ENCODE data around the gene NRTN. TPM values are rescaled to one million over a fixed set of nuclear protein-coding genes. Genes with fewer than 3 reads are reported as not detected.
"Not testable (repeated sequence)": the region's sequence is repeated elsewhere in the genome, so short reads cannot be mapped to it uniquely, and the experiment has no call there.

The NRTN gene
- 0.10 TPM for total RNA-seq

GRCh38 chr19:5804516-5805461, at the start of gene NRTN:
Gene NRTN (plus strand): TSS chr19:5805067. CDS start chr19:5824166, 19,099 bp downstream.
- Histone ChIP-seq H3K27me3 (ENCODE audit: insufficient read depth, low read length) (peaks cover 17% of the 10 kb centered on the region), H3K9me3 (ENCODE audit: low read depth, low read length) (no peaks in the 10 kb centered on the region), H3K4me1 (ENCODE audit: insufficient read depth, low read length) (peaks cover 16% of the 10 kb centered on the region), H3K4me3 (ENCODE audit: low read length) (no peak within 1 kb of the TSS)

- Histone ChIP-seq H3K4me3 (ENCODE audit: low read length) (no peak overlapping the region), H3K9me3 (ENCODE audit: low read depth, low read length) (no peaks in the 10 kb centered on the region), H3K27me3 (ENCODE audit: insufficient read depth, low read length) (no peaks in the 10 kb centered on the region), H3K4me1 (ENCODE audit: insufficient read depth, low read length) (no peaks in the 10 kb centered on the region)
These were observed 42.2 kb upstream of the NRTN start for GRCh38 chr19:5762608-5763217.

DNA sequence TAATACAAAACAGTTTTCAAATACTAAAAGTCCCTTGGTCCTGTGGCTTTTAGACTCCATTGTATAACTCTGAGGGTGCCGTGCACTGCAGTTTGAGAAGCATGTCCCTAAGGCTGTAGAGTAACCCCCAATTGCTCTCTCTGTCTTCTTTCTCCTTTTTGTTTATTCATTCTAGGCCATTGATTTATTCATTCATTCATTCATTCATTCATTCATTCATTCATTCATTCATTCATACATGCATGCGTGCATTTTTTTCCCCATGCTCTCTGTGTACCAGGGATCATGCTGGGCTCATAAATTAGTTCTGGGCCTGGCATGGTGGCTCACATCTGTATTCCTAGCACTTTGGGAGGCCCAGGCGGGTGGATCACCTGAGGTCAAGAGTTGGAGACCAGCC, 39.6 kb upstream of the NRTN start:
- no peaks in the 10 kb centered on the region for H3K9me3 ChIP-seq (ENCODE audit: low read depth, low read length)
- H3K4me3 ChIP-seq (ENCODE audit: low read length) = no peak overlapping the region
- H3K4me1 ChIP-seq (ENCODE audit: insufficient read depth, low read length) = no peaks in the 10 kb centered on the region
- no peaks in the 10 kb centered on the region for H3K27me3 ChIP-seq (ENCODE audit: insufficient read depth, low read length)

DNA sequence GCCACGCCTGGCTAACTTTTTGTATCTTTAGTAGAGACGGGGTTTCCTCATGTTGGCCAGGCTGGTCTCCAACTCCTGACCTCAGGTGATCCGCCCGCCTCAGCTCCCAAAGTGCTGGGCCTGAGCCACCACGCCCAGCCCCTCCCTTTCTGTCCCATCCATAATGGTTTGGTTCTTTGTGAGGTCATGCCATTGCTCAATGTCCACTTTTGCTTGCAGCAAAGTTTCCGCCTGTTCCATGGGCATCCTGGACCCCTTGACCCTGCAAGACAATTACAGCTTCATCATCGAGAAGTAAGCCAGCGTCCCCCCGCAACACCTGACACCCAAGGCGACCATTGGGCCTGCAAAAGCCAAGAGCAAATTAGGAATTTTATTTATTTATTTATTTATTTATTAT, 36.9 kb upstream of the NRTN start:
- no peaks in the 10 kb centered on the region for H3K9me3 ChIP-seq (ENCODE audit: low read depth, low read length)
- no peak overlapping the region for H3K4me3 ChIP-seq (ENCODE audit: low read length)
- H3K4me1 ChIP-seq (ENCODE audit: insufficient read depth, low read length) = no peaks in the 10 kb centered on the region
- H3K27me3 ChIP-seq (ENCODE audit: insufficient read depth, low read length) = no peaks in the 10 kb centered on the region

GRCh38 chr19:5772416-5772815, 32.5 kb upstream of the NRTN start:
- Histone ChIP-seq H3K9me3 (ENCODE audit: low read depth, low read length) (no peaks in the 10 kb centered on the region), H3K27me3 (ENCODE audit: insufficient read depth, low read length) (no peaks in the 10 kb centered on the region), H3K4me1 (ENCODE audit: insufficient read depth, low read length) (no peaks in the 10 kb centered on the region), H3K4me3 (ENCODE audit: low read length) (no peak overlapping the region)

GRCh38 chr19:5773276-5773675, 31.6 kb upstream of the NRTN start:
- Histone ChIP-seq H3K27me3 (ENCODE audit: insufficient read depth, low read length) (no peaks in the 10 kb centered on the region), H3K4me3 (ENCODE audit: low read length) (no peak overlapping the region), H3K4me1 (ENCODE audit: insufficient read depth, low read length) (no peaks in the 10 kb centered on the region), H3K9me3 (ENCODE audit: low read depth, low read length) (no peaks in the 10 kb centered on the region)

- Histone ChIP-seq H3K27me3 (ENCODE audit: insufficient read depth, low read length) (no peaks in the 10 kb centered on the region), H3K4me1 (ENCODE audit: insufficient read depth, low read length) (no peaks in the 10 kb centered on the region), H3K9me3 (ENCODE audit: low read depth, low read length) (no peaks in the 10 kb centered on the region), H3K4me3 (ENCODE audit: low read length) (no peak overlapping the region)
These were observed 29.9 kb upstream of the NRTN start for GRCh38 chr19:5774921-5775320.

DNA sequence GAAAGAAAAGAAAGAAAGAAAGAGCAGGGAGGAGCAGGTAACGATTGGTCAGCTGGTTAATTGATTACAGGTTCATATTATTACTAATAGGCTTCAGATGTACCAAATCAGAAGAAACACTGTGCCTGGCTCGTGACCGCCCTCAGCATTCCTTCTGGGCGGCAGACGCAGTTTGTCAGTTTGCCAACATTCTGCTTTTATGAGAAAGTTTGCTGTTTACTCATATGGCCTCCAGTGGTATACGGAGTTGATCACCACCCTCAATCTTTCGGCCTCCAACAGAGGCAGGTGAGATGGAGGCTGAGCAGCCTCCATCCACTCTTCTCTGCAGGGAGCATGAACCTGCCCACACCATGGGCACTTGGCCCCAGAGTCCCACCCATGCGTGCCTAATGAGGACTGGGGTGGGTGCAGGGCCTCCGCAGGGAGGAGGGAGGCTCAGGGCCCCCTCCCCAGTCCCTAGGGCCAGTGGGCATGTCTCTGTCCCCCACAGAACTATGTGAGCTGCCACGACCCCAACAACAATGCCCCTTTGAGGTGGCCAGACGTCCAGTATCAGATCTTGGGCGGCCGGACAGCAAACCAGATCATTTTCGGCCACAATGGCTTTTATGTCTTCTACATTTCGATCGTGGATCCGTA, 29.1 kb upstream of the NRTN start:
- H3K4me1 ChIP-seq (ENCODE audit: insufficient read depth, low read length) = no peaks in the 10 kb centered on the region

DNA sequence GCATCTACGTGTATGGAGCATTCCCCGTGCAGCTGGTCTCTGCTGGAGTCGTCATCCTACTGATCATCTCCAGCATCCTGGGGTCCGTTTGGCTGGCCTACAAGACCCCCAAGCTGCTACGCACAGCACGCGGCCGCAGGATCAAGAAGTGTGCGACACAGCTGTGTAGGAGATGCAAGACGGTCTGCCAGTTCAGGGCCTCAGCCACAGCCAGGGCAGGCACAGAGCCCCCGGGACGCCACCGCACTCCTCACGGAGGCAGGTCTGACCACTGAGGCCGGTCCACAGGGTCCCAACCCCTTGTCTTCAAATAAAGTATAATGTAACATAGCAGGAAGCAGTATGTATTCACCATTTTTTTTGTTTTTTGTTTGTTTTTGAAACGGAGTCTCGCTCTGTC, 26.5 kb upstream of the NRTN start:
- H3K4me1 ChIP-seq (ENCODE audit: insufficient read depth, low read length) = no peaks in the 10 kb centered on the region
- H3K27me3 ChIP-seq (ENCODE audit: insufficient read depth, low read length) = no peaks in the 10 kb centered on the region
- no peak overlapping the region for H3K4me3 ChIP-seq (ENCODE audit: low read length)
- H3K9me3 ChIP-seq (ENCODE audit: low read depth, low read length) = no peaks in the 10 kb centered on the region

More for the DNA sequence above, 29.1 kb upstream of the NRTN start:
- H3K27me3 ChIP-seq (ENCODE audit: insufficient read depth, low read length) = no peaks in the 10 kb centered on the region
- no peak overlapping the region for H3K4me3 ChIP-seq (ENCODE audit: low read length)
- no peaks in the 10 kb centered on the region for H3K9me3 ChIP-seq (ENCODE audit: low read depth, low read length)

DNA sequence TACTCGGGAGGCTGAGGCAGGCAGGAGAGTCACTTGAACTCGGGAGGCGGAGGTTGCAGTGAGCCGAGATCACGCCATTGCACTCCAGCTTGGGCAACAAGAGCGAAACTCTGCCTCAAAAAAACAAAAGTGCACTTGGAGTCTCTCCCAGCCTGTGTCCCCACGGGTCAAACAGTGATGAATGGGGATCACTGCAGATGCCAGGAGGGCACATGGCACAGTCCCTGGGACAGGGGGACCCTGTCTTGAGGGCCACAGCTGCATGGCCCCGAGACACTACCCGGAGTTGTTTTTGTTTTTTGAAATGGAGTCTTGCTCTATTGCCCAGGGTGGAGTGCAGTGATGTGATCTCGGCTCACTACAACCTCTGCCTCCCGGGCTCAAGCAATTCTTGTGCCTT, 24.0 kb upstream of the NRTN start:
- not testable (repeated sequence) for H3K27me3 ChIP-seq (ENCODE audit: insufficient read depth, low read length); H3K9me3 ChIP-seq (ENCODE audit: low read depth, low read length); H3K4me3 ChIP-seq (ENCODE audit: low read length); H3K4me1 ChIP-seq (ENCODE audit: insufficient read depth, low read length)

DNA sequence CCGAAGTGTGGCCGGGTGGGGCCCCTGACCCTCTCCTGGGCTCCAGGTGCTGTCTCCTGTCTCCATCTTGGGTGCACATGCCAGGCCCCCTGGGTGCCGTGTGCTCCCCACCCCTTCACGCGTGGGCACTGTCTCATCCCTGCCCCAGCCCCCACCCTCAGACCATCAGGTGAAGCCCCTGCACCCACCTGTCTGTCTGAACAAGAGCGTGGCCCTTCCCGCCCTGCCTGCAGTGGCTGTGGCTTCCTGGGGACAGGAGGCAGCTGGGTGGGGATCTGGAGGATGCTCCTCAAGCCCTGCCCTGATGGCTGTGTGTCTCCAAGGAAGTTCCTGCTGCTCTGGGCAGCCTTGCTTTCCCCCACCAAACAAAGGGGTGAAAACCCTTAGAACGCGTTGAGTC, 22.5 kb upstream of the NRTN start:
- Histone ChIP-seq H3K27me3 (ENCODE audit: insufficient read depth, low read length) (no peaks in the 10 kb centered on the region), H3K9me3 (ENCODE audit: low read depth, low read length) (no peaks in the 10 kb centered on the region), H3K4me1 (ENCODE audit: insufficient read depth, low read length) (no peaks in the 10 kb centered on the region), H3K4me3 (ENCODE audit: low read length) (no peak overlapping the region)

DNA sequence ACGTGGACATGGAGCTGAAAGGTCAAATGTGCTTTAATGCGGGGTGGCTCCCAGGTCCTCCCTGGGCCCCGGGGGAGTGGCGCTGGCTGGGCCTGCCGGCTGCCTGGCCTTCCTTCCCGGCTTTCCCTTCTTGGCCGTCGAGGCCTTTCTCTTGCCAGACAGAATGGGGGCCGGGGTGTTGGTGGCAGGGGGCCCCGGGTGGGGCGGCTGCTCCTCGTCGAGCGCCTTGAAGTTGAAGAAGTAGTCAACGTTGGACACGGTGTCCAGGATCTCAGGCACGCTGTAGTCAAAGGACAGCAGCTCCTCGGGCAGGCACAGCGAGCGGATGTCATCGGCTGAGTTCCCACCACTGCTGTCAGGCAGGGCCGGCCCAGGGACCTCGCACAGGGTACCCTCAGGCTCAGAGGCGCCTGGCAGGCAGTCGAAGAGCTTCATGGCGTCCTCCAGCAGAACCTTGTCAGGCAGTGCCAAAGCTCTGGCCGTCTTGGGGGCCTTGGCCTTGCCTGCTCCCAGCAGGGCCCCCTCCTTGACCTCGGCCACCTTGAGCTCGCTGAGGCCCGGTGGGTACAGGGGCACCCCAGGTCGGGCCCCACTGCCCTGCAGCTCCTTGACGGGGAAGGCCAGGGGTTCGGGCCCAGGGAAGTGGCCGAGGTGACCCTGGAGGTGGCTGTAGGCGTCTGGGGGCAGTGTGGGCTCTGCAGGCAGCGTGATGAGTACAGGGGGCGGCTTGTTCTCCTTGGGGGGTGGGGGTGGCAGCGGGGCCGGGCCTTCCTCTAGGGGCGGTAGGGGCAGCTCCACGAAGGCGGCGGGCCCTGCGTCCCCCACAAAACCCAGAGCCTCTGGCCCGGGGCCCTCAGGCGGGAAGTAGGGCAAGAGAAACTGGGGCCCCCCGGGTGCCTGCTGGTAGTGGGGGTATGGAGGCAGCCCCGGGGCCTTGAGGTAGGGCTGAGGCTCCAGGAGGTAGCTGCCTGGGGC, 21.6 kb upstream of the NRTN start:
- H3K4me3 ChIP-seq (ENCODE audit: low read length) = no peak overlapping the region
- H3K4me1 ChIP-seq (ENCODE audit: insufficient read depth, low read length) = no peaks in the 10 kb centered on the region
- no peaks in the 10 kb centered on the region for H3K9me3 ChIP-seq (ENCODE audit: low read depth, low read length)
- H3K27me3 ChIP-seq (ENCODE audit: insufficient read depth, low read length) = no peaks in the 10 kb centered on the region

DNA sequence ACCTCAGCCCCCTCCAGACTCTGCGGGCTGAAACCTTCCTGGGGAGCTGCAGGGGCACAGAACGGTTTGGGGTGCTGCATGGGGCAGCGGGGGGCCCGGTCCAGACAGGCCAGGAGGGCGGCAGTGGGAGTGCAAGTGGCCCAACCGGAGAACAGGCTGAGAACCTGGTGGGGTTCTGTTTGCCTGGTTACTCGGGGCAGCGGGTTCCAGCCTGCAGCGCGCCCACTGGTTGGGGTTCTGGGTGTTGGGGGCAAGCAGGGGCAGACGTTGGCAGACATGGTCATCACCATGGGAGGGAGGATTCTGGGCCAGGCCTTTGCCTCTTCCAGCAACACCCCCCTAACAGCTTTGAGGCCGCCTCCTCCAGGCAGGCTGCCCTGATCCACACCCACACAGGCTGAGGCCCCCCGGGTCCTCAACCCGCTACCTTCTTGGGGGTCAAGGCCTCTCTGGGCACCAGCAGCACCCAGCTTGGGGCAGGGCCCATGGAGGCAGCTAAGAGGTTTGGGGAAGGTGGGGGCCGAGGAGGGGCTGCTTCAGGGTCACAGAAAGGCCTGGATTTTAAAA, 20.2 kb upstream of the NRTN start, which contains the start of gene PRR22:
Gene PRR22, minus strand, starts transcription at position 166 of the 567 bp plus-strand sequence. Its CDS starts 86 bp downstream, at position 80.
- Histone ChIP-seq H3K4me3 (ENCODE audit: low read length) (no peak within 1 kb of the TSS), H3K27me3 (ENCODE audit: insufficient read depth, low read length) (no peaks in the 10 kb centered on the region), H3K4me1 (ENCODE audit: insufficient read depth, low read length) (peaks cover 1% of the 10 kb centered on the region), H3K9me3 (ENCODE audit: low read depth, low read length) (no peaks in the 10 kb centered on the region)

- Histone ChIP-seq H3K27me3 (ENCODE audit: insufficient read depth, low read length) (no peaks in the 10 kb centered on the region), H3K4me3 (ENCODE audit: low read length) (no peak overlapping the region), H3K4me1 (ENCODE audit: insufficient read depth, low read length) (peaks cover 9% of the 10 kb centered on the region), H3K9me3 (ENCODE audit: low read depth, low read length) (no peaks in the 10 kb centered on the region)
These were observed 19.4 kb upstream of the NRTN start for GRCh38 chr19:5785423-5785822.

All from mononuclear cell (primary cell).